ENCODE results near the gene OR4C11.

DNA sequence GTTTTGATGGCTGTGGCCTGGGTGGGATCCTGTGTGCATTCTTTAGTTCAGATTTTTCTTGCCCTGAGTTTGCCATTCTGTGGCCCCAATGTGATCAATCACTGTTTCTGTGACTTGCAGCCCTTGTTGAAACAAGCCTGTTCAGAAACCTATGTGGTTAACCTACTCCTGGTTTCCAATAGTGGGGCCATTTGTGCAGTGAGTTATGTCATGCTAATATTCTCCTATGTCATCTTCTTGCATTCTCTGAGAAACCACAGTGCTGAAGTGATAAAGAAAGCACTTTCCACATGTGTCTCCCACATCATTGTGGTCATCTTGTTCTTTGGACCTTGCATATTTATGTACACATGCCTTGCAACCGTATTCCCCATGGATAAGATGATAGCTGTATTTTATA, 34.9 kb downstream of the OR4C11 start:
- TF ChIP-seq, protein P1, sequence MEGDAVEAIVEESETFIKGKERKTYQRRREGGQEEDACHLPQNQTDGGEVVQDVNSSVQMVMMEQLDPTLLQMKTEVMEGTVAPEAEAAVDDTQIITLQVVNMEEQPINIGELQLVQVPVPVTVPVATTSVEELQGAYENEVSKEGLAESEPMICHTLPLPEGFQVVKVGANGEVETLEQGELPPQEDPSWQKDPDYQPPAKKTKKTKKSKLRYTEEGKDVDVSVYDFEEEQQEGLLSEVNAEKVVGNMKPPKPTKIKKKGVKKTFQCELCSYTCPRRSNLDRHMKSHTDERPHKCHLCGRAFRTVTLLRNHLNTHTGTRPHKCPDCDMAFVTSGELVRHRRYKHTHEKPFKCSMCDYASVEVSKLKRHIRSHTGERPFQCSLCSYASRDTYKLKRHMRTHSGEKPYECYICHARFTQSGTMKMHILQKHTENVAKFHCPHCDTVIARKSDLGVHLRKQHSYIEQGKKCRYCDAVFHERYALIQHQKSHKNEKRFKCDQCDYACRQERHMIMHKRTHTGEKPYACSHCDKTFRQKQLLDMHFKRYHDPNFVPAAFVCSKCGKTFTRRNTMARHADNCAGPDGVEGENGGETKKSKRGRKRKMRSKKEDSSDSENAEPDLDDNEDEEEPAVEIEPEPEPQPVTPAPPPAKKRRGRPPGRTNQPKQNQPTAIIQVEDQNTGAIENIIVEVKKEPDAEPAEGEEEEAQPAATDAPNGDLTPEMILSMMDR (IDR thresholded peaks at IDR 0.05) = no peak
- no peak for TF ChIP-seq POLR2A (IDR thresholded peaks at IDR 0.05; ENCODE audit: low read depth)
- no peak for TF ChIP-seq EP300 (IDR thresholded peaks at IDR 0.05)
- no peak for TF ChIP-seq POLR2AphosphoS5 (IDR thresholded peaks at IDR 0.05)
